A549 (cell line): ENCODE results near the gene TMEM163.

Experiments
- CHD2 ChIP-seq: fragments of 150-350 bp; IDR thresholded peaks from 2 replicates; pipeline ENCODE4 v1.6.1; 2014; ENCODE audit warnings: low read length; ENCODE audit not compliant: partially characterized antibody
- CTCF ChIP-seq: fragments of >200 bp; sonication (Bioruptor Twin); formaldehyde crosslinking; IDR thresholded peaks from 3 replicates; pipeline ENCODE4 v1.5.1; 2016
- FOSL2 ChIP-seq, 2 experiments: fragments of 450-650 bp in 1 of 2; fragments of >200 bp in 1 of 2; sonication (Bioruptor Twin) in 1 of 2; formaldehyde crosslinking; IDR thresholded peaks; 2 replicates each; pipeline versions ENCODE4 v1.5.0 to v1.6.1; 2016 to 2020; ENCODE audit warnings: mild to moderate bottlenecking in 1 of 2, moderate library complexity in 1 of 2
- HDAC2 ChIP-seq: fragments of 200-600 bp; sonication (generic); IDR thresholded peaks from 2 replicates; pipeline ENCODE4 v1.6.1; 2016
- MYC ChIP-seq: IDR thresholded peaks from 2 replicates; pipeline ENCODE4 v1.6.1; 2012; ENCODE audit warnings: mild to moderate bottlenecking, inconsistent platforms, low read length, improper control_type of control experiment, borderline replicate concordance
- POLR2A ChIP-seq: IDR thresholded peaks from 2 replicates; pipeline ENCODE4 v1.6.1; 2012; ENCODE audit warnings: mild to moderate bottlenecking, low read length

GRCh38 chr2:134512734-134513464, 205.9 kb downstream of the TMEM163 start:
- TF ChIP-seq CTCF (no peak), POLR2A (no peak), CHD2 (no peak), MYC (no peak), FOSL2 (IDR thresholded peaks at IDR 0.05) (no peak), FOSL2 (CRISPR knock-in tag; IDR thresholded peaks at IDR 0.05) (no peak), HDAC2 (no peak)
